ACC112 (cell line): ENCODE measurements around the gene TCEANC.

Experiments used
- H2AFZ ChIP-seq: fragments of 200-600 bp; sonication (generic); one replicate; pipeline ENCODE4 v1.6.0; 2017; ENCODE audit warnings: antibody characterized with exemption, low read length; ENCODE audit not compliant: unreplicated experiment
- H3K27ac ChIP-seq: fragments of 200-600 bp; sonication (generic); 2 replicates; pipeline ENCODE4 v1.5.1; 2014; ENCODE audit warnings: low read depth, mild to moderate bottlenecking, antibody characterized with exemption, low read length, moderate library complexity
- H3K27me3 ChIP-seq: fragments of 200-600 bp; sonication (generic); 2 replicates; pipeline ENCODE4 v1.6.1; 2014; ENCODE audit warnings: mild to moderate bottlenecking, antibody characterized with exemption, low read length, moderate library complexity, mixed read lengths; ENCODE audit not compliant: insufficient read depth
- H3K36me3 ChIP-seq: fragments of 200-600 bp; sonication (generic); 2 replicates; pipeline ENCODE4 v1.6.1; 2016; ENCODE audit warnings: mild to moderate bottlenecking, antibody characterized with exemption, low read length, moderate library complexity, mixed read lengths; ENCODE audit not compliant: insufficient read depth
- H3K4me1 ChIP-seq: fragments of 200-600 bp; sonication (generic); one replicate; pipeline ENCODE4 v1.6.1; 2016; ENCODE audit warnings: low read length, mixed read lengths; ENCODE audit not compliant: insufficient read depth, unreplicated experiment, control insufficient read depth
- H3K4me3 ChIP-seq: fragments of 200-600 bp; sonication (generic); 2 replicates; pipeline ENCODE4 v1.5.1; 2014; ENCODE audit warnings: mild to moderate bottlenecking, low read depth, low read length
- H3K79me2 ChIP-seq: fragments of 200-600 bp; sonication (generic); one replicate; pipeline ENCODE4 v1.6.0; 2016; ENCODE audit warnings: low read length; ENCODE audit not compliant: control insufficient read depth, unreplicated experiment, insufficient read depth

TCEANC gene

GRCh38 chrX:13690836-13691235 lies 37.9 kb downstream of the TCEANC start:
- Histone ChIP-seq H3K79me2 (peaks cover 68% of the 10 kb centered on the region), H3K27ac (peak overlapping the region; percentile 94; the same call in 1 of the 2 replicates), H3K4me3 (peak overlapping the region; percentile 100), H3K27me3 (no peaks in the 10 kb centered on the region), H2AFZ (no peak overlapping the region), H3K36me3 (0 out of 2 replicates have a peak, but pooled peaks cover 7% of the 10 kb centered on the region), H3K4me1 (peaks cover 47% of the 10 kb centered on the region)

DNA sequence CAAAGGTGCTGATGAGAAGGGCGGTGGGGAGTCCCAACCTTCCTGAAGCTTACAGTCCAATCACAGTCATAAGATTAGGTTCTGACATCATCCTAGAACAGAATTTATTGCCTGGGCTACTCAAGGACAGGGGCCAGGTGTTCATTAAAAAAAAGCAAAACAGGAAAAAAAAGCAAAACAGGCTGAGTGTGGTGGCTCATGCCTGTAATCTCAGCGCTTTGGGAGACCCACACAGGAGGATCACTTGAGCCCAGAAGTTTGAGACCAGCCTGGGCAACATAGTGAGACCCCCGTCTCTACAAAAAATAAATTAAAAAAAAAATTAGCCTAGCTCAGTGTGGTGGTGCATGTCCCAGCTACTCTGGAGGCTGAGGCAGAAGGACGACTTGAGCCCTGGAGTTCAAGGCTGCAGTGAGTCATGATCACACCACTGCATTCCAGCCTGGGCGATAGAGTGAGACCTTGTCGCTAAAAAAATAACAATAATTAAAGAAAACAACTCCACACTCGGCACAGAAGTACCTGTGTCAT lies 39.0 kb downstream of the TCEANC start:
- Histone ChIP-seq H3K27me3 (no peaks in the 10 kb centered on the region), H3K27ac (no peak overlapping the region)

DNA sequence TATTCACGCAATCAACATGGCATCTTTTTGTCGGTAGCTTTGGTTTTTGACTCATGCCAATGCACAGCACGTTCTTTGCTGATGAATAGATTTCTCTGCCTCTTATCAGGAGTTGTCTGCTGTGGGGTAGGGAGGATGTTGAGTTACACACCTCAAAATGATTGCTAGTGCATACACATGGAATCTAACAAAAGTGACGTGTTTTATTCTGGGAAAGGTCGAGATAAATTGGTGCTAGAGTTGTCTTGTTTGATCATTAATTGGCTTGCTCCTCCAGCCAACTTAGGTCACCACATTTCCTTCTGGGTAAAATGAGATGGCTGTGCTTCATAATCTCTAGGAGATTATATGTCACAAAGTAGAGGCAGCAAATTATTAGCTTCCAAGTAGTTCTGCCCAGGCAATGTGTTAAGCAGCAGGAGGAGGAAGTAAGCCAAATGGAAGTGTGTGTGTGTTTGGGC lies 39.9 kb downstream of the TCEANC start:
- Histone ChIP-seq H3K27ac (no peak overlapping the region), H2AFZ (no peak overlapping the region), H3K4me1 (peaks cover 47% of the 10 kb centered on the region), H3K79me2 (peaks cover 88% of the 10 kb centered on the region), H3K27me3 (no peaks in the 10 kb centered on the region), H3K36me3 (peaks cover 7% of the 10 kb centered on the region; the same call in 1 of the 2 replicates), H3K4me3 (peak overlapping the region; percentile 1; the same call in 1 of the 2 replicates)

More for the DNA sequence above, 39.0 kb downstream of the TCEANC start:
- Histone ChIP-seq H2AFZ (no peak overlapping the region), H3K4me3 (peak overlapping the region; percentile 1; the same call in 1 of the 2 replicates), H3K4me1 (peaks cover 47% of the 10 kb centered on the region), H3K79me2 (peaks cover 79% of the 10 kb centered on the region), H3K36me3 (0 out of 2 replicates have a peak, but pooled peaks cover 7% of the 10 kb centered on the region)

DNA sequence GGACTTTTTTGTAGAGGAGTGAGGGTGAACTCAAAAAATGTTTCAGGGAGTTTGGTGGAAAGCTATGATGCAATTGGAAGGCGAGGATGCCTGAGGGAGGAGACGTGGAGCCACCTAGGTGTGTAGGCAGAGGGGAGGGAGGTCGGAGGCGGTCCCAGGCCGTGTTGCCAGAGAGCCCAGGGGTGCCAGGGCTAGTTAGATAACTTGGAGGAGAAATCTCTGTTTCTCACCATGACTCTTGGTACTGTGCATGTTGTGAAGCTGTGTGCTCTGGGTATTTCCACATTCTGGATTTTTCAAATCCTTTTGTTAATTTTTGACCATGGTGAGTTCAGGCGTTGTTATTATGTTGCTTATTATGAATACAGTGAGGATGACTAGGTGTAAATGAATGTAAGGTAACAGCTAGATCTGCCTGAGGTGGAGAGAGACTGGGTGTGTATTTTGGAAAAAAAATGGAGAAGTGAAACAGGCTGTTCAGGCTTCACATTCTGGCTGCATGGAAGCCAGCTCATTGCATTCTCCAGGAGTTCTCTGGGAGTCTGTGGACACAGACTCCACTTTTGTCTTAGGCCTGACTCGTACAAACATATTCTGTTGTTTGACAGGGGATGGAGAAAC lies 40.5 kb downstream of the TCEANC start:
- H3K4me1 ChIP-seq, result peaks cover 50% of the 10 kb centered on the region
- H3K4me3 ChIP-seq, result peak overlapping the region; percentile 37; the same call in 1 of the 2 replicates
- H3K27ac ChIP-seq, result no peak overlapping the region
- H3K79me2 ChIP-seq, result peaks cover 93% of the 10 kb centered on the region
- H3K27me3 ChIP-seq, result no peaks in the 10 kb centered on the region
- no peak overlapping the region for H2AFZ ChIP-seq
- peaks cover 7% of the 10 kb centered on the region; the same call in 1 of the 2 replicates for H3K36me3 ChIP-seq

DNA sequence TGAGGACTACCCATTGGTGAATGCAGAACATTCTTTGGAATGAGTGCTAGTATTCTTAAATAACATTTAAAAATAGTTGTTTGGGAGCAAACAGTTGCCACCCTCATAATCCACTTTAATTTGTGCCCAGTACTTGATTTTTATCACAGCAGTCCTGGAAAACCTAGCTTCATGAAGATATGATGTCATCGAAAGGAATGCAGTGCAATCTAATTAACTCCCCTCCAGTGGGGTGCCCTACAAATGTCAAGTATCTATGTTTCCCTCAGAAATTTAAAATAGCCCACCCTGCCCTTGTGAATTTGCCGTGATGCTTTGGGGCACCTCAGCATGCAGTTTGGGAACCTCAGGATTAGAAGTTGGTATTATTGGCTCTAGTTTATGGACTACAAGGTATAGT lies 41.4 kb downstream of the TCEANC start:
- no peak overlapping the region for H3K27ac ChIP-seq
- H3K4me1 ChIP-seq, result peaks cover 59% of the 10 kb centered on the region
- no peak overlapping the region for H3K4me3 ChIP-seq
- H3K27me3 ChIP-seq, result no peaks in the 10 kb centered on the region
- H3K79me2 ChIP-seq, result peaks cover 98% of the 10 kb centered on the region
- peaks cover 7% of the 10 kb centered on the region; the same call in 1 of the 2 replicates for H3K36me3 ChIP-seq
- H2AFZ ChIP-seq, result no peak overlapping the region

- Histone ChIP-seq H3K4me3 (no peak overlapping the region), H3K4me1 (peaks cover 61% of the 10 kb centered on the region), H3K79me2 (peaks cover 96% of the 10 kb centered on the region)
Measured at GRCh38 chrX:13694983-13695382, 42.0 kb downstream of the TCEANC start.

GRCh38 chrX:13695601-13696115 lies 42.7 kb downstream of the TCEANC start:
- Histone ChIP-seq H2AFZ (no peak overlapping the region), H3K36me3 (peaks cover 3% of the 10 kb centered on the region; the same call in 1 of the 2 replicates), H3K4me1 (peaks cover 58% of the 10 kb centered on the region), H3K79me2 (peaks cover 96% of the 10 kb centered on the region), H3K27me3 (no peaks in the 10 kb centered on the region), H3K27ac (no peak overlapping the region), H3K4me3 (no peak overlapping the region)

More at GRCh38 chrX:13694983-13695382, 42.0 kb downstream of the TCEANC start:
- peaks cover 7% of the 10 kb centered on the region; the same call in 1 of the 2 replicates for H3K36me3 ChIP-seq
- H2AFZ ChIP-seq, result no peak overlapping the region
- no peak overlapping the region for H3K27ac ChIP-seq
- H3K27me3 ChIP-seq, result no peaks in the 10 kb centered on the region

DNA sequence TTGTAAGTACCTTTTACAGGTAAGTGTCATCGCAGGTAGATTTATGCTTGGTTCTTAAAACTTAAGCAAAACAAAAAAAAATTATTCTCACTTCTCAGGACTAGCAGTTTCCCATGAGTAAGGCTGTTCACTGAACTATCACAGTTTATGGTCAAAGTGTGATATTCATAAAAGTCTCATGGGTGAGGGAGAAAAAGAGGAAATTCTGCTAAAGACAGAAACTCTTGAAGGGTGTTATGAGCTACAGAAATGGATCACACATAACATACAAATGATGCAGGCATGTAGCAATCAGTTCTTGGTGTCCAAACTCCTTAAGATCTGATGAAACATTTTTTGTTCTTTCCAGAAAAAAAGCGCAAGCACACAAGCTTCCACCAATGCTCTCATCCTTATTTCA lies 44.5 kb downstream of the TCEANC start:
- H3K27ac ChIP-seq, result no peak overlapping the region
- peaks cover 2% of the 10 kb centered on the region; the same call in 1 of the 2 replicates for H3K36me3 ChIP-seq
- H3K4me3 ChIP-seq, result no peak overlapping the region
- peaks cover 95% of the 10 kb centered on the region for H3K79me2 ChIP-seq
- no peak overlapping the region for H2AFZ ChIP-seq
- H3K4me1 ChIP-seq, result peaks cover 46% of the 10 kb centered on the region
- H3K27me3 ChIP-seq, result no peaks in the 10 kb centered on the region

GRCh38 chrX:13697976-13698375 lies 45.0 kb downstream of the TCEANC start:
- H3K27ac ChIP-seq, result no peak overlapping the region
- H3K4me3 ChIP-seq, result no peak overlapping the region
- H3K27me3 ChIP-seq, result no peaks in the 10 kb centered on the region
- peaks cover 42% of the 10 kb centered on the region for H3K4me1 ChIP-seq
- peaks cover 94% of the 10 kb centered on the region for H3K79me2 ChIP-seq
- H2AFZ ChIP-seq, result no peak overlapping the region
- H3K36me3 ChIP-seq, result no peaks in the 10 kb centered on the region; the same call in 1 of the 2 replicates

DNA sequence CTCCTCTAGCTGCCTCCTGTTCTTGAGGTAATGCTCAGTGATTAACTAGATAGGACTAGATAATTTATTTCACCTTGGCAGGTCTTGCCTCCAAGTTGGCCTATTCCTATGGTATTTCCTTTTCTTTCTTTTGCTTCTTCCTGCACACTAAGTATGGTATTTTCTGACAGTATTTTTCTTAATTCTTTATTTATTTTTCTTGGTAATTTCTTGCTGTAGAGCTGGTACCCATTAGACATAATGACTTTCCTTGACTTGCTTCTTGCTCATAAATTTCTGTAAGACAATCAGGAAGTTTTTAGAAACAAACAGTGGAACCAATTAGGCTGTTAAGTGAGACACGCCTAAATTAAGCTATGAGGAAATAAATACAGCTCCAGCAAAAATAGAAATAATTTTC lies 45.5 kb downstream of the TCEANC start:
- H3K27ac ChIP-seq, result no peak overlapping the region
- no peaks in the 10 kb centered on the region; the same call in 1 of the 2 replicates for H3K36me3 ChIP-seq
- H3K4me3 ChIP-seq, result no peak overlapping the region
- H3K27me3 ChIP-seq, result no peaks in the 10 kb centered on the region
- H2AFZ ChIP-seq, result no peak overlapping the region
- H3K4me1 ChIP-seq, result peaks cover 42% of the 10 kb centered on the region
- H3K79me2 ChIP-seq, result peaks cover 94% of the 10 kb centered on the region
